Uterus (tissue), 4 donors: ENCODE measurements around the gene PAMR1. TPM values are rescaled to one million over a fixed set of nuclear protein-coding genes. Genes with fewer than 3 reads are reported as not detected.

Experiments
- DNase-seq, 2 donors: peaks; one replicate each; pipeline ENCODE4 v3.0.0-alpha.2; 2019 to 2020
- H3K27ac ChIP-seq, 2 donors: fragments of 200-600 bp; sonication (generic); 1 replicate in 1 of 2; 2 replicates in 1 of 2; pipeline ENCODE4 v1.5.1; 2016 to 2018
- H3K27me3 ChIP-seq, 2 donors: fragments of 200-600 bp; sonication (generic); one replicate each; pipeline ENCODE4 v1.5.1; 2018 to 2019; ENCODE audit warnings: control low read depth in 1 of 2
- H3K36me3 ChIP-seq, 2 donors: fragments of 200-600 bp; sonication (generic); one replicate each; pipeline ENCODE4 v1.5.1; 2019; ENCODE audit warnings: control low read depth in 1 of 2
- H3K4me1 ChIP-seq, 2 donors: fragments of 200-600 bp; sonication (generic); one replicate each; pipeline ENCODE4 v1.5.1; 2018 to 2019; ENCODE audit warnings: control low read depth in 1 of 2
- H3K4me3 ChIP-seq, 2 donors: fragments of 200-600 bp; sonication (generic); 1 replicate in 1 of 2; 2 replicates in 1 of 2; pipeline ENCODE4 v1.5.1; 2018 to 2019; ENCODE audit warnings: mild to moderate bottlenecking in 1 of 2
- H3K9me3 ChIP-seq, 2 donors: fragments of 200-600 bp; sonication (generic); one replicate each; pipeline ENCODE4 v1.5.1; 2019; ENCODE audit warnings: control low read depth in 1 of 2
- POLR2A ChIP-seq, 2 donors: fragments of 450-650 bp; IDR thresholded peaks; one replicate each; pipeline ENCODE4 v1.6.1; 2016; ENCODE audit warnings: antibody characterized with exemption in 2 of 2, mild to moderate bottlenecking in 1 of 2, moderate library complexity in 1 of 2
- intact Hi-C: fragments of 100-400 bp; cut with DNase I; formaldehyde crosslinking; loops from one replicate; pipeline ENCODE4 v1.15.1; 2023; ENCODE audit warnings: low total_unique reads
- total RNA-seq, 4 donors: library from RNA; depleted of rRNA in 3 of 4; stranded (reverse); fragments of >200 nt in 3 of 4; gene quantifications; one replicate each; pipeline versions ENCODE4 v1.1.0 to v1.2.4, GENCODE V29; 2014 to 2023
- TF ChIP-seq, protein P1 (sequence below), 4 experiments: fragments of 200-600 bp in 2 of 4; fragments of 450-650 bp in 2 of 4; sonication (generic) in 2 of 4; IDR thresholded peaks; one replicate each; pipeline ENCODE4 v1.5.1; 2016 to 2019; ENCODE audit warnings: antibody characterized with exemption in 4 of 4, mild to moderate bottlenecking in 2 of 4, moderate library complexity in 1 of 4
- donor health status: DM: yes; HTN: yes; CAD: no.

Gene PAMR1
- total RNA-seq, 4 donors from 2014 or later = 26.8 to 172 (median 53.6) TPM

DNA sequence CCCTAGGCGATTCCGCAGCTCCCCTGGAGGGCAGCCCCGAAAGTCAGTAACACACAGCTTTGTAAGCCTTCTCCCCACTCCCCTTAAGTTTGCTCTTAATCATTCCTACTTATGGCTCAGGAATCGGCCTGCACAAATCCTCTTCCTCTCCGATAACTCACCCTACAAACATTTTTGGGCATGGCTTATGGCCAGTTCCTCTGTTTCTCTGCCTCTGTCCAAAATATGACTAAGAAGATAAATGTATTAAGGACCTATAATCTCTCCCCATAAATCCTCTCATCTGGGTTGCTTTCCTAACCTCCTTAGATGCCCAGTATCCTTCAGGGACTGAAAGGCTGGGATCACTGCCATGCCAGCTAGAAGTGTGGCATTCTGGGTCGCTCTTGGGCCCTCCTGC is 41.0 kb downstream of the PAMR1 start:
- no peak for TF ChIP-seq POLR2A (IDR thresholded peaks at IDR 0.05)
- TF ChIP-seq, protein P1, sequence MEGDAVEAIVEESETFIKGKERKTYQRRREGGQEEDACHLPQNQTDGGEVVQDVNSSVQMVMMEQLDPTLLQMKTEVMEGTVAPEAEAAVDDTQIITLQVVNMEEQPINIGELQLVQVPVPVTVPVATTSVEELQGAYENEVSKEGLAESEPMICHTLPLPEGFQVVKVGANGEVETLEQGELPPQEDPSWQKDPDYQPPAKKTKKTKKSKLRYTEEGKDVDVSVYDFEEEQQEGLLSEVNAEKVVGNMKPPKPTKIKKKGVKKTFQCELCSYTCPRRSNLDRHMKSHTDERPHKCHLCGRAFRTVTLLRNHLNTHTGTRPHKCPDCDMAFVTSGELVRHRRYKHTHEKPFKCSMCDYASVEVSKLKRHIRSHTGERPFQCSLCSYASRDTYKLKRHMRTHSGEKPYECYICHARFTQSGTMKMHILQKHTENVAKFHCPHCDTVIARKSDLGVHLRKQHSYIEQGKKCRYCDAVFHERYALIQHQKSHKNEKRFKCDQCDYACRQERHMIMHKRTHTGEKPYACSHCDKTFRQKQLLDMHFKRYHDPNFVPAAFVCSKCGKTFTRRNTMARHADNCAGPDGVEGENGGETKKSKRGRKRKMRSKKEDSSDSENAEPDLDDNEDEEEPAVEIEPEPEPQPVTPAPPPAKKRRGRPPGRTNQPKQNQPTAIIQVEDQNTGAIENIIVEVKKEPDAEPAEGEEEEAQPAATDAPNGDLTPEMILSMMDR (IDR thresholded peaks at IDR 0.05) = no peak
- Histone ChIP-seq H3K4me3 (no peak overlapping the region), H3K27ac (no peak overlapping the region), H3K4me1 (peaks cover 0 to 6% of the 10 kb centered on the region in 2 donors), H3K27me3 (no peaks in the 10 kb centered on the region), H3K9me3 (no peaks in the 10 kb centered on the region), H3K36me3 (no peaks in the 10 kb centered on the region)
- no peak for DNase-seq
- intact Hi-C loops = no loop called here

DNA sequence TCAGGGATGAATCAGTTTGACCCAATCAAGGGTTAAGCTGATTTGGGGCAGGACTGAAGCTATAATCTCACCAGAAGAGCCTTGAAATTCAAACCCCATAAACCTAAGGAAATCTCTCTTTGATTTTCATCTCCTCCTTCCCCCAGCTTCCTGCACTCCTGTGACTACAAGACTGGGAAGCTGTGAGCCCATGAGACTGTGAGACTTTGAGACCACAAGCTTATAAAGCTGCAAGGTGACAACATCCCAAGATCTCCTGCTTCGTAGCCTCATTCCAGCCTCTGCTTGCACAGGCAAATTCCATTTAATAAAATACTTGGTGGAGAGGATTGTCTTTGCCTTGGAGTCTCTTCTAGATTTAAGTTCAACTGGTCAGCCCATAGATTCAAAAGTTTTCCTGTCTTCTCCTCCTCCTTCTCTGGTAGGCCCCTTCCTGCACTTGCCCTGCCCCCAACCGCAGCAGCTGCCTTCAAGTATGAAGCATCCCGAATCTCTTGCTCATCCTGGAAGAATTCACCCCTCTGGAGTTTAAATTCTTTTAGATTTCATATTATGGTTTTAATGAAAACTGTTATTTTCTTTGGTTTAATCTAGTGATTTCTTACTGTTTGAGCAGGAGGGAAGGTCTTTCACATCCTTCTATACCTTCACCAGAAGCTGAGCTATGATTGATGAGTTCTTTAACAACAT is 42.1 kb downstream of the PAMR1 start:
- no peak for DNase-seq
- H3K27ac ChIP-seq = no peak overlapping the region
- TF ChIP-seq, protein P1 (IDR thresholded peaks at IDR 0.05) = no peak
- TF ChIP-seq POLR2A (IDR thresholded peaks at IDR 0.05) = no peak
- intact Hi-C loops = no loop called here
- no peaks in the 10 kb centered on the region for H3K36me3 ChIP-seq
- H3K27me3 ChIP-seq = no peaks in the 10 kb centered on the region
- peaks cover 0 to 6% of the 10 kb centered on the region in 2 donors for H3K4me1 ChIP-seq
- H3K4me3 ChIP-seq = no peak overlapping the region
- no peaks in the 10 kb centered on the region for H3K9me3 ChIP-seq

DNA sequence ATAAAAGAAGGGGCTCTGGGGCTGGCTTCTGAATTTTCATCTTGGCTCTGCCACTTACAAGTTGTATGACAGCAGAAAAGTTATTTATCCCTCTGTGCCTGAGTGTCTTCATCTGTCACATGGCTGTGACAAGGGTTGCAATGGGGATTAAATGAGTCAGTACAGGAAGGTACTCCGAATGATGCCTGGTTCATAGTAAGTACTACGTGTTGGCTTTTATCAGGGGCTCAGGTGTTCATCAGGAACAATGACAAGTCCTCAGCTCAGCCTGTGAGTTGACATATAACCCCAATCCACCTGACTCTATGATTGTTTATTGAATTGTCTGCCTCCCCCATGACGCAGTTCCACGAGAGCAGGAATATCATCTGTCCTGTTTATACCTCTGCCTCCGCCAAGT is 45.7 kb downstream of the PAMR1 start:
- H3K4me1 ChIP-seq = no peaks in the 10 kb centered on the region
- no peak overlapping the region for H3K4me3 ChIP-seq
- TF ChIP-seq, protein P1 (IDR thresholded peaks at IDR 0.05) = no peak
- TF ChIP-seq POLR2A (IDR thresholded peaks at IDR 0.05) = no peak
- no peaks in the 10 kb centered on the region for H3K27me3 ChIP-seq
- DNase-seq = no peak
- no peaks in the 10 kb centered on the region for H3K9me3 ChIP-seq
- intact Hi-C loops = no loop called here
- no peaks in the 10 kb centered on the region for H3K36me3 ChIP-seq
- H3K27ac ChIP-seq = no peak overlapping the region

DNA sequence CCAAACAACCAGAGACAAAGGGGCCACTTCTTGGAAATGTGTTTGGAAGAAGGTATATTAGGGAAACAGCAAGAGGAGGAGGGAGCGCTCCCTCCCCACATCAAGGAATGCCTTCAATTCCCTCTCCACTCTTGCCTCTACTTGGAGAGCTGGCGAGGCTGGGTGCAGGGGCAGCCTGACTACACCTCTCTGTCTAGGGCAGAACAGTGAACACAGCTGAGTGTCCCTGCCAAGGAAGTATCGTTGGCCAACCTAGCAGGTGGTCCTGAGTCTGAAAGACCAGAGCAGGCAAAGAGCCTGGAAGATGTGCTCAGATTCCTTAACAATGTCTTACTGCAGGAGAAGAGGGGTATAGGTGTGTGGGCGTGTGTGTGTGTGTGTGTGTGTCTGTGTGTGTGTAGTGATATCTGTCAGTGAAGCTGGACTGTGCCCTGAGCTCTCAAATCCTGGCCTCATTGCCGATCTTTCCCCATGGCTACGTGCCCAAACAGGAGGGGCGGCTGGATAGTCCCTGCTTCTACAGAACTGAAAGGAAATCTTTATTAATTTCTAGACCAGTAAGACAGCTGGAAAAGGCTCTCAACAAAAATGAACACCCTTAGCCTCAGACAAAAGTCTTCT is 46.8 kb downstream of the PAMR1 start:
- Histone ChIP-seq H3K27ac (no peak overlapping the region), H3K27me3 (no peaks in the 10 kb centered on the region), H3K4me3 (no peak overlapping the region), H3K4me1 (no peaks in the 10 kb centered on the region), H3K36me3 (no peaks in the 10 kb centered on the region), H3K9me3 (no peaks in the 10 kb centered on the region)
- TF ChIP-seq, protein P1 (IDR thresholded peaks at IDR 0.05) = no peak
- no peak for TF ChIP-seq POLR2A (IDR thresholded peaks at IDR 0.05)
- intact Hi-C loops = no loop called here
- DNase-seq = peak in 1 of 2 donors; percentile 25

DNA sequence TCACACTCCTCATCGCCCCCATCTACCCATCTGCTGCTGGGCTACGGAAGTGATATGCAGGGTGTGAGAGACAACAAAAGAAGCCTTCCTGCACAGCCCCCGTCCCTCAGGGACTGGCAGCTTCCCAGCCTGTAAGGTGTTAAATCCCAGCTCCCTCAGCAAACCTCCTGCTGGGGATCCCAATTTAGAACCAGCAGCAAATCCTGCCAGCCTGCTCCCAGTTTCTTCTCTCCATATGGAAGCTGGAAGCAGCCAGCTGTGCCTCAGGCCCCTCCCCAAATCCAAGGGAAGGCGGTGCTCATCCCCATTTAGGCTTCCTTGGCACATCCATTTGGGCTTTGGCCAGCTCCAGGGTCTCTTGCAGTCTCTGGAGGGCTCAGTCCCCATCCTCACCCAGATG is 47.5 kb downstream of the PAMR1 start:
- Histone ChIP-seq H3K4me3 (no peak overlapping the region), H3K27ac (peak overlapping the region in 1 of 2 donors; percentile 11), H3K9me3 (no peaks in the 10 kb centered on the region), H3K27me3 (no peaks in the 10 kb centered on the region), H3K36me3 (no peaks in the 10 kb centered on the region), H3K4me1 (no peaks in the 10 kb centered on the region)
- intact Hi-C loops = no loop called here
- DNase-seq = no peak
- TF ChIP-seq, protein P1 (IDR thresholded peaks at IDR 0.05) = no peak
- TF ChIP-seq POLR2A (IDR thresholded peaks at IDR 0.05) = no peak
